ENCODE measurements around the gene WDFY2.
A peak's percentile ranks its signal among the peaks of the same experiment; 100 is the strongest.

Gene WDFY2

DNA sequence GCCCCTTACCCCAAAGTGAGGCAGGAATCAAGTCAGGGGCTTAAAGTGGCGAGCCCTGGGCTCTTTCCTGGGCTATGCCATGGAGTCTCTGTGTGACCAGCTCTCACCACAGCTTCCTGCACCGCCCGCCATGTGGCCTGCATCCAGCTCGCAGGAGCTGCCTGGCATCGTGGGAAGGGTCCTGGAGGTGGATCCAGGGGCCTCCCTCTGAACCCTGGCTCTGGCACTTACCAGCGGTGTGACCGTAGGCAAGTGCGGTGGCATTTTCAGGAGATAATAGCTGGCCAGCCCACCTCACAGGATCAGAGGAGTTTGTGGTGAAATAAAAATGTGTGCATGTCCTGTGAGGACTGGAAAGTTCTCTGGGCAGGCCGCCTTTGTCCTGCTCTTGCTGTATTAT, 193.7 kb downstream of the WDFY2 start:
- DNase-seq, result no peak

- DNase-seq, result no peak
Observed at GRCh38 chr13:51778392-51778791, 194.1 kb downstream of the WDFY2 start.

DNA sequence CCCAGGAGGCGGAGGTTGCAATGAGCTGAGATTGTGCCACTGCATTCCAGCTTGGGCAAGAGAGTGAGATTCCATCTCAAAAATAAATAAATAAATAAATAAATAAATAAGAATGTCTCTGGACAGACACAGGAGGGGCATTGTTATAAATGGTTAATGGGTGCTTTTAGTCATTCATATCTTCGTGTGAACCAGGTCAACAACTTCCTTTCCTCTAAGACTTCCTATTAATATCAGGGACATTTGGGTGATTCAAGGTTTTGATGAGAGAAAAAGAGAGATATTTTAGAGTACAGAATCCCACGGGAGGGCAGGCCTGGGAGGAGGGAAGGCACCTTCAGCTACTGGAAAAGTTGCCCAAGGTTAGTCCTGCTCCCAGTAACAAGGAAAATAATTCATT, 195.8 kb downstream of the WDFY2 start:
- DNase-seq, result no peak

- no peak for DNase-seq
Observed at GRCh38 chr13:51781246-51782022, 197.2 kb downstream of the WDFY2 start.

GRCh38 chr13:51782026-51782710, 197.9 kb downstream of the WDFY2 start:
- peak; percentile 25 for DNase-seq

- peak; percentile 19 for DNase-seq
Observed at GRCh38 chr13:51783428-51784094, 199.3 kb downstream of the WDFY2 start.

GRCh38 chr13:51784097-51784496, 199.8 kb downstream of the WDFY2 start:
- no peak for DNase-seq

GRCh38 chr13:51785712-51786424, 201.6 kb downstream of the WDFY2 start:
- peak; percentile 99 for DNase-seq

DNA sequence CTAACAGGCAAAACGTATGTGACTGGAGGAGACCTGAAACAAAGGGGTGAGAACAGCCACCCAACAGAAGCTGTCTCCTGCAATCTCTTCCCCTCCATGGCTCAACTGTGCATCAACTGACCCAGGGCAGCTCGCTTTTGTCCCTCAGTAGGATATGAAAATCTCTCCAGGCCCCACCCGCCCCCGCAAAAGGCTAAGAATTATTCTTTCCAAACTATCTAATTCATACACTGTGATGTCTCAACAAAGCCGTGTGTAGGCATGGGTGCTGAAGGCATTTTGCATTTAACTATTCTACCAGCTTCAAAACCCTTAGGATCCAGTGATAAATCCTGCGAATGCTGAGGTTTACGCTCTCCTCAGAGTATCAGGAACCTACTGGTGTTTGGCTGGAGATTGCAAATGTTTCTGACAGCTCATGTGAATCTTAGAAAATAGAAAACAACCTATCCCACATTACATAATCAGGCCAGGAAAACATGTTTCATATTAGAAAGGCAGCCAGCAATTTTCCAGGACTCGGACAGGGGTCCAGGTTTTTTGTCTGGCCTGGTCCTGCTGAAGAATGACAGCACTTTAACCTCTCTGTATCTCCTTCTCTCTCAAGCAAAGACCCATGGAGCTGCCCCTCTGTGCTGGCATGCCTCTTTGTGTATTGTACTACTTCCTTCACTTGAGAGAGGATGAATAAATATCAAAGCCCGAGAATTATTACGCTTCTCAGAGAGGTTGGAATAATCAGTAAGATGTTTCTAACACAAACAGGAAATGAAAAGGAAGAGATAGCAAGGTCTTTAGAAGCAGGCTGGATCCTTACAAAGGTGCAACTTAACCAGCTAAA, 202.4 kb downstream of the WDFY2 start:
- no peak for DNase-seq

DNA sequence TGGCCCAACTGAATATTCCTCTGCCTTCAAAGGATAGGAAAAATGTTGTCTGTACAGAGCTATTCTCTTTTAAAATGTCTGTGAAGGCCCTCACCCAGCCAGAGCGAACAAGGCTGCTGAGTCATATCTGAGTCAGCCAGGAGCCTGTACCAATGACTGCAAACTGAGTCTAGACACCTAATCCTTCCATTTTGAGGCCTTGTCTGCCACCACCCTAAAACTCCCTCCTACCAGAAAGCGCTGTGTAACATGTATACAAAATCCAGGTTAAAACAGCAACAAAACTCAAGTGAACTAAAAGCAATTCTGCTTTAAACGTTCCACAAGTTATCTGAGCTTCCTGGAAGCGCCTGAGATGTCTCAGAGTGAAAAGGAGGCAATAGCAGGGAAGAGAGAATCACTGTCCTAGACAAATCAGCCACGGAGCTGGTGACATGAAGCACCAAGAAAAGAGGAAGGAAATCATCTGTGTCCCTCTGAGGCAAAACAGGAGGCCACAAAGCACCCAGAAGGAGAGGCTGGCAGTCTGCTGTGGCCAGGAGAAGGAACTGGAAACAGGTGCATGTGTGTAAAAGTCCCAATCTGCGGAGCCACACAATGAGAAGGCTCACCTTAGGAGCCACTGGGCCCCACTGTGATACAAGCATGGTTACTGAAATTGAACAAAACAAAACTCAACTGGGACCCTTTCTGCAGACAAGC, 209.5 kb downstream of the WDFY2 start:
- no peak for DNase-seq

DNA sequence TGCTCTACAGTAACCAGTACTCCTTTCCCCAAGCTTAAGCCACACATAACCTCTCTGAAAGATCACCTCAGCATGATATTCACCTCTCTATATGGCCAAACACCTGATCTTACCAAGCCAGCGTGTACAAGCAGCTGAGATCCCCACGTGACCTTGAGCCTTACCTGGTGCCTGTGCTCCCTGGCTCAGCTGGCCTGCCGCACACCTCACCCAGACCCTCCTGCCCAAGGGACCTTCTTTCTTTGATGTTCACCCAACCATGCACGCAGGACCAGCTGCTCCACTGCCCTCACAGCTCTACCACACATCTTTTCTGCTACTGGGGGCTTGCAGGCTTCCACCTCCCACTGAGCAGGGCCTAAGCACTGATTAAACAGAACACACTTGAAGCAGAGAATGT, 210.7 kb downstream of the WDFY2 start:
- peak; percentile 39 for DNase-seq

DNA sequence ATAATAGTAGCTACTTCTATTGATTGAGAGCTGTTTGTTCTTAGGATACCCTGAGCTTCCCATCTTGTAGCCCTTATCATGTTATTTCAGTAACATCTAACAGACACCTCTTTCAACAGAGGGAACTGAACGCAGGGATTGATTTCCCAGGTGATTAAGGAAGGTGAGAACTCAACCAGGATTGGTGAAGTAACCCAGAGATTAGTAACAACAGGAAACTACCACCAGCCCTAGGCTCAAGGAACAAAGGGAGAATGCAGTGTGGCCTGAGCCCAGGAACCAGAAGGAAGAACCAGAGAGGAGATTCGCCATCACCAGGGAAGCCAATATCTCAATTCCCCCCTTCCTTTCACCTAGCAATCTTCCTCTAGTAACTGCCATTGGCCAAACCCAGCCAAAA, 211.2 kb downstream of the WDFY2 start:
- no peak for DNase-seq

DNA sequence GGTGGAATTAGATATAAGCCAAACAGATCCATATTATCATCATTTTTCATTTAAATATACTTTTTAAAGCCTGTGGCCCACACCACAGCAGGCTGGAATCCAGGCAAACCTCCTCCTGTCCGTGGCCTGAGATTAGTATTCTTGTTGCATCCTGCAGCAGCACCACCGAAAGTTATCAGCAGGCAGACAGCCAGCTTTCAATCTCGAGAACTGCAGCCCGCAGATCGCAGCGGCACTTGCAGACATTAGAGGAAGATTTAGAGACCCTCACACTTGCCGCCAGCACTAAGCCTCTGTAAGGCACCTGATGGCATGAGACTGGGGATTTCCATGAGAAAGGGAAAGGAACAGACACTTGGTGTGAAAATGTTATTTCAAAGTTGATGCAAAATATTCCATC, 212.3 kb downstream of the WDFY2 start:
- DNase-seq, result no peak

- peak; percentile 88 for DNase-seq
Observed at GRCh38 chr13:51797664-51798488, 213.6 kb downstream of the WDFY2 start.

- DNase-seq, result no peak
Observed at GRCh38 chr13:51799261-51799660, 215.0 kb downstream of the WDFY2 start.

DNA sequence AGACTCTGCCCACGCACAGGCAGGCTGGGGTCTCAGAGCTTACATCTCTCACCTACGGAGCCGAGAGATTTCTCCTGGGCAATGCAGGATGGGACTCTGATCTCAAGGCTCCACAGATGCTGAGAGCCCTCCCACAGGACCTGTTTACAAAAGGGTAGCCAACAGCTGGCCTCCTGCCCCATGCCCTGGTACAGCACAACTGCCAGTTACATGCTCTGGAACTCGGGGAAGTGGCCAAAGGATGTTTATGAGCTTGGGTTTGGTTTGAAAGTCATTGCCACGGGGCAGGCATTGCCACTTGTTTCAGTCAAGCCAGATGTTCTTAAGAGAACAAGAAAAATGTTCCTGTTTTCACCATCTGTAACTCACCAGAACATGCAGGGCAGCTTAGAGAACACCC, 216.2 kb downstream of the WDFY2 start:
- no peak for DNase-seq

GRCh38 chr13:51801631-51802099, 217.4 kb downstream of the WDFY2 start:
- no peak for DNase-seq

DNA sequence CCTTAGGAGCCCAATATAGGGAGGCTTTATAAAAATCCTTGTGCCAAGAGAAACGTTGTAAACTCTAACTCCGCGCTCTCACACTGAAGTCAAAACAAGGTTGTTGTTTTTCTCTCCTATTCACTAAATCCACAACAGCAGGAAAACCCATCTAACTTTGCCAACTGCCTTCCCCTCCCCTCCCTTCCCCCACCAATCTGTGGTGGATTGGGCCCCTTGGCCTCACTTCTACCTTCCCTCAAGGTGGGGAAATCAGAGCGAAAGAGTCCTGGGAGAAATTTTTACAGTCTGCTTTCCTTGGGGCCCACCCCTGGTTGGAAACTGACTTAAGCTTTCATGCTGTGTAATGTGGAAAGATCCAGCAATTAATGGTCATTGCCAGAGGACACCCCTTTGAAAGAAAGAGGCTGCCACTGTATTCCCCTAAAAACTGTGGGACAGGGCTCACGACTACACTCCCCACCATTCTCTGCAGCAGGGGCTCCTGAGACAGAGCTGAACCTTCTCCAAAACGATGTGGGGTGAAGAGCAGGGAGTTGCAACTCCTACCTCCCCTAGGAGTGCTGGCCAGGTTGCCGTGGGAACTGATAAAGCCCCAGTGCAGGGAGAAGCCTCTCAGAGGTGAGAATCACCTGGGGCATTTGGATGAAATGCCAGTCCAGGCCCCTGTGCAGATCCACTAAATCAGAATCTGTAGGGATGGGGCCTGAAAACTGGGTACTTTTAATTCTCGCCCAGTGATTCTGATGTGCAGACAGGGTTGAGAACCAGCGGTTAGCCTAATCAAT, 218.6 kb downstream of the WDFY2 start:
- no peak for DNase-seq

DNA sequence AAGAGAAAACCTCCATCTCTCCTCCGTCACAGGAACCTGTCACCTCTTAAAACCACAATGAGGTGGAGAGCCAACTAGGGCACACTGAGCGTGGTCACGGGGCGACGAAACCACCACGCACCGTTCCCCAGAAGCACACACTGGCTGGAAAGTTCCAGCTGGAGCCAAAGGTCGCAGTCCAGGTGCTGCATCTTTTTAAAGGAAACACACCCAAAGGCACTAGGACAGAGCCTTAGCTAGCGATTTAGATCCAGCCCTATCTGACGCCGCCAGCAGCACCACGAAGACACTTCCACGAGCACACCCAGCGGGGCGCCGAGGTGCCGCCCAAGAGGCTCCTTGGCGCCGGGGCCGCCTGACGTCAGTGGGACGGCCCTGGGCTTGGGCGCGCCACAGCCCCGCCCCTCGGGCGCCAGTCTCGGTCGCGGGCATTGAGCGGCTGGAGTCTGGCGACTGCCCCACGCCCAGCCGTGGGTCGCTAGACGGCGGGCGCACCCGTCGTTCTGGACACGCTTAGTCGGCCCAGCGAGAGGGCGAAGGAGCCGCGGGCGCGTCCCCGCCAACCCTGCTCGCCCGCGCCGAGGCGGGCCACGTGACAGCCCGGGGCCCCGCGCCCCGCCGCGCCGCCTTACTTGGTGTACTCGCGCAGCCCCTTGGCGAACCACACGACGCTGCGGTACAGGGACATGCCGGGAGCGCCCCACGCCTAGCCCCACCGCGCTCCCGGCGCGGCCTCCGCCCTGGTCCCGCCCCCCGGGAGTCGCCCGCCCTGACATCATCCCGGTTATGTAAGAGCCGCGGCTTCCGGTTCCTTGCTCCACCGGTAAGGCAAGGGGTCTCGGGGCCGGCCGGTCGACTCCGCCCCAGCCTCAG, 219.4 kb downstream of the WDFY2 start, which contains the start of gene DHRS12:
Gene DHRS12, minus strand, starts transcription at position 742 of the 873 bp plus-strand sequence. CDS start 4,504 bp downstream, outside the sequence.
- peak; percentile 92 for DNase-seq
